H9 (cell line): Measurements from ENCODE around the gene CPNE5. TPM values are rescaled to one million over a fixed set of nuclear protein-coding genes. Genes with fewer than 3 reads are reported as not detected.
A peak's percentile ranks its signal among the peaks of the same experiment; 100 is the strongest.

Experiments
- DNase-seq: peaks from one replicate; pipeline ENCODE4 v3.0.0-alpha.2; 2017
- H2AFZ ChIP-seq: one replicate; pipeline ENCODE4 v1.6.1; 2013; ENCODE audit warnings: mild to moderate bottlenecking, low read length, control low read depth, moderate library complexity
- H2AK5ac ChIP-seq: 2 replicates; pipeline ENCODE4 v1.6.1; 2013; ENCODE audit warnings: low read length, control low read depth, mixed read lengths; ENCODE audit not compliant: insufficient read length
- H2BK120ac ChIP-seq: one replicate; pipeline ENCODE4 v1.6.1; 2013; ENCODE audit warnings: low read depth, mild to moderate bottlenecking, low read length, control low read depth, inconsistent platforms; ENCODE audit not compliant: poor library complexity, severe bottlenecking
- H2BK12ac ChIP-seq: 2 replicates; pipeline ENCODE4 v1.6.1; 2013; ENCODE audit warnings: low read length, control low read depth, mixed read lengths, low read depth; ENCODE audit not compliant: insufficient read length
- H2BK15ac ChIP-seq: 2 replicates; pipeline ENCODE4 v1.6.1; 2013; ENCODE audit warnings: low read depth, low read length, control low read depth
- H2BK20ac ChIP-seq: one replicate; pipeline ENCODE4 v1.6.1; 2013; ENCODE audit warnings: low read depth, mild to moderate bottlenecking, low read length, control low read depth, inconsistent platforms; ENCODE audit not compliant: poor library complexity, severe bottlenecking
- H2BK5ac ChIP-seq: 2 replicates; pipeline ENCODE4 v1.6.1; 2013; ENCODE audit warnings: low read length, control low read depth, mixed read lengths; ENCODE audit not compliant: insufficient read length
- H3K14ac ChIP-seq: 2 replicates; pipeline ENCODE4 v1.6.1; 2013; ENCODE audit warnings: low read length, control low read depth; ENCODE audit not compliant: insufficient read depth
- H3K18ac ChIP-seq: 2 replicates; pipeline ENCODE4 v1.6.1; 2013; ENCODE audit warnings: low read depth, mild to moderate bottlenecking, mixed read lengths, low read length, control low read depth; ENCODE audit not compliant: insufficient read length
- H3K23ac ChIP-seq: 2 replicates; pipeline ENCODE4 v1.6.1; 2013; ENCODE audit warnings: low read length, control low read depth, mixed read lengths, low read depth; ENCODE audit not compliant: insufficient read length
- H3K23me2 ChIP-seq: 2 replicates; pipeline ENCODE4 v1.6.1; 2013; ENCODE audit warnings: low read depth, mild to moderate bottlenecking, mixed read lengths, low read length, control low read depth; ENCODE audit not compliant: insufficient read length, poor library complexity, severe bottlenecking
- H3K27ac ChIP-seq: 2 replicates; pipeline ENCODE4 v1.5.1; 2013; ENCODE audit warnings: low read length, control low read depth, mixed read lengths, low read depth; ENCODE audit not compliant: insufficient read length
- H3K27me3 ChIP-seq: 2 replicates; pipeline ENCODE4 v1.6.1; 2013; ENCODE audit warnings: low read length, control low read depth, inconsistent platforms; ENCODE audit not compliant: insufficient read depth
- H3K4ac ChIP-seq: 2 replicates; pipeline ENCODE4 v1.6.1; 2013; ENCODE audit warnings: low read depth, mild to moderate bottlenecking, control low read depth, inconsistent platforms, low read length, moderate library complexity
- H3K4me1 ChIP-seq: 2 replicates; pipeline ENCODE4 v1.6.1; 2013; ENCODE audit warnings: low read length, control low read depth, inconsistent platforms; ENCODE audit not compliant: insufficient read depth
- H3K4me2 ChIP-seq: 2 replicates; pipeline ENCODE4 v1.6.1; 2013; ENCODE audit warnings: low read length, control low read depth, mixed read lengths; ENCODE audit not compliant: insufficient read length, insufficient read depth
- H3K56ac ChIP-seq: 2 replicates; pipeline ENCODE4 v1.6.1; 2013; ENCODE audit warnings: low read depth, mild to moderate bottlenecking, mixed read lengths, low read length, control low read depth; ENCODE audit not compliant: insufficient read length
- H3K79me1 ChIP-seq: 2 replicates; pipeline ENCODE4 v1.6.1; 2013; ENCODE audit warnings: low read depth, mild to moderate bottlenecking, moderate library complexity, low read length, control low read depth, inconsistent platforms; ENCODE audit not compliant: insufficient read depth, poor library complexity, severe bottlenecking
- H3K79me2 ChIP-seq: 2 replicates; pipeline ENCODE4 v1.6.1; 2013; ENCODE audit warnings: low read length, control low read depth, inconsistent platforms; ENCODE audit not compliant: insufficient read depth
- H3K9ac ChIP-seq: 2 replicates; pipeline ENCODE4 v1.6.1; 2013; ENCODE audit warnings: low read length, control low read depth, mixed read lengths; ENCODE audit not compliant: insufficient read length; ENCODE audit errors: extremely low read depth
- H3K9me3 ChIP-seq: one replicate; pipeline ENCODE4 v1.6.1; 2013; ENCODE audit warnings: low read depth, low read length, inconsistent platforms; ENCODE audit not compliant: control insufficient read depth
- H3T11ph ChIP-seq: one replicate; pipeline ENCODE4 v1.6.1; 2013; ENCODE audit warnings: mild to moderate bottlenecking, low read length, control low read depth, inconsistent platforms
- H4K20me1 ChIP-seq: one replicate; pipeline ENCODE4 v1.6.1; 2013; ENCODE audit not compliant: control insufficient read depth, insufficient read length, insufficient read depth
- H4K5ac ChIP-seq: 2 replicates; pipeline ENCODE4 v1.6.1; 2013; ENCODE audit warnings: low read depth, mild to moderate bottlenecking, mixed read lengths, low read length, control low read depth; ENCODE audit not compliant: insufficient read length
- H4K8ac ChIP-seq: replicated peaks from 2 replicates; pipeline ENCODE4 v1.6.1; 2013; ENCODE audit warnings: low read length, control low read depth, mixed read lengths, low read depth; ENCODE audit not compliant: insufficient read length
- H4K91ac ChIP-seq: 2 replicates; pipeline ENCODE4 v1.6.1; 2013; ENCODE audit warnings: low read depth, mild to moderate bottlenecking, moderate library complexity, mixed read lengths, low read length, control low read depth; ENCODE audit not compliant: insufficient read length
- H3K27ac Mint-ChIP-seq, 3 experiments: 2 replicates in 2 of 3; 3 replicates in 1 of 3; pipeline ENCODE4 v1.8.0; 2020 to 2021; ENCODE audit warnings: mixed read lengths in 3 of 3, mild to moderate bottlenecking in 1 of 3, moderate library complexity in 1 of 3
- H3K27me3 Mint-ChIP-seq: 2 replicates; pipeline ENCODE4 v1.8.0; 2021; ENCODE audit warnings: low read depth, mild to moderate bottlenecking, moderate library complexity, mixed read lengths
- H3K36me3 Mint-ChIP-seq, 3 experiments: 2 replicates in 2 of 3; 3 replicates in 1 of 3; pipeline ENCODE4 v1.8.0; 2020 to 2021; ENCODE audit warnings: low read depth in 3 of 3, mixed read lengths in 3 of 3; ENCODE audit not compliant: insufficient read depth in 1 of 3
- H3K4me1 Mint-ChIP-seq, 2 experiments: 2 replicates each; pipeline ENCODE4 v1.8.0; 2020; ENCODE audit warnings: mixed read lengths in 2 of 2
- H3K4me3 Mint-ChIP-seq, 2 experiments: 2 replicates in 1 of 2; 3 replicates in 1 of 2; pipeline ENCODE4 v1.8.0; 2020 to 2021; ENCODE audit warnings: mild to moderate bottlenecking in 2 of 2, mixed read lengths in 2 of 2, moderate library complexity in 1 of 2
- H3K9me3 Mint-ChIP-seq, 2 experiments: 2 replicates in 1 of 2; 3 replicates in 1 of 2; pipeline ENCODE4 v1.8.0; 2020; ENCODE audit warnings: mild to moderate bottlenecking in 2 of 2, mixed read lengths in 2 of 2, moderate library complexity in 1 of 2
- WGBS: extraction: QIAGEN DNeasy Blood & Tissue Kit; methylation state at CpG from one replicate; pipeline ENCODE4 v1.1.7; 2013; ENCODE audit warnings: missing lambda C conversion rate, low lambda C conversion rate, mixed read lengths; ENCODE audit not compliant: insufficient read length; ENCODE audit errors: extremely low coverage; 5-methylcytosine and 5-hydroxymethylcytosine counted together
- total RNA-seq: library from RNA; stranded (reverse); gene quantifications from 2 replicates; pipeline ENCODE4 v1.2.1, GENCODE V29; 2021
- TF ChIP-seq, protein P1 (sequence below): fragments of 200-600 bp; sonication (generic); conservative IDR thresholded peaks from 3 replicates; pipeline ENCODE4 v1.8.0; 2021; ENCODE audit warnings: antibody characterized with exemption, mild to moderate bottlenecking

Gene CPNE5
- total RNA-seq, 1 experiment from 2014 or later: 0.52 TPM

DNA sequence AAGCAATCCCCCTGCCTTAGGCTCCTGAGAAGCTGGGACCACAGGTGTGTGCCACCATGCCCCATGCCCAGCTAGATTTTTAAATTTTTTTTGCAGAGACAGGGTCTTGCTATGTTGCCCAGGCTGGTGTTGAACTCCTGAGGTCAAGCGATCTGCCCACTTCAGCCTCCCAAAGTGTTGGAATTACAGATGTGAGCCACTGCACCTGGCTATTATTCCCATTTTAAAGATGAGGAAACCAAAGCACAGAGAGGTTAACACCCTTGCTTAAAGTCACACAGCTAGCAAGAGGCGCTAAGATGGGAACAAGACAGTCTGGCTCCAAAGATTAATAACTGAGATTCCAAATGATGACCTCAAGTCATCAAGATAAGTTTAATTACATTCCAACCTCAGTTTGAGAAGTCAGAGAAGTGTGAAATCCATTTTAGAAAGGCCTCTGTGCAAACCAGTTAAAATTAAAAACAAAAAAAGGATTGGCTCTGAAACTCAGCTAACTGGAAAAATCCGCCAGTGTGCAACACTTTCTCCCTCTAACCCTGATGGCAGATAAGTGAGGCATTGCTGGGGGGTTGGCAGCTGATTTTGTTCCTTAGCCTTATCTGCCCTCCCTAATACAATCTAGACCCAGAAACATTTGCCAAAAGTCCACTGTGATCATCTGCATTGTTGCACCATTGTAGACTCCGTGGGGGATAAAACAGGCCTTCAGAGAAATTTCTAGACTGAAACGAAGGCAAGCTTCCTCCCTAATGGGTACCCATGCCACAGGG, 55.5 kb downstream of the CPNE5 start:
- H3K56ac ChIP-seq: no peak overlapping the region
- H3K4ac ChIP-seq: no peak overlapping the region
- H3K23me2 ChIP-seq: no peaks in the 10 kb centered on the region
- no peak overlapping the region for H3K18ac ChIP-seq
- H3K27me3 Mint-ChIP-seq: no peaks in the 10 kb centered on the region
- H4K20me1 ChIP-seq: no peaks in the 10 kb centered on the region
- H2BK5ac ChIP-seq: no peak overlapping the region
- H3K79me2 ChIP-seq: no peaks in the 10 kb centered on the region
- no CpG with 5 or more reads among the region's 5 CpGs for WGBS
- H3K27ac Mint-ChIP-seq: peak overlapping the region in 1 of 3 experiments; percentile 20; a peak in 1 of 7 replicates
- no peak overlapping the region for H2AFZ ChIP-seq
- TF ChIP-seq, protein P1, sequence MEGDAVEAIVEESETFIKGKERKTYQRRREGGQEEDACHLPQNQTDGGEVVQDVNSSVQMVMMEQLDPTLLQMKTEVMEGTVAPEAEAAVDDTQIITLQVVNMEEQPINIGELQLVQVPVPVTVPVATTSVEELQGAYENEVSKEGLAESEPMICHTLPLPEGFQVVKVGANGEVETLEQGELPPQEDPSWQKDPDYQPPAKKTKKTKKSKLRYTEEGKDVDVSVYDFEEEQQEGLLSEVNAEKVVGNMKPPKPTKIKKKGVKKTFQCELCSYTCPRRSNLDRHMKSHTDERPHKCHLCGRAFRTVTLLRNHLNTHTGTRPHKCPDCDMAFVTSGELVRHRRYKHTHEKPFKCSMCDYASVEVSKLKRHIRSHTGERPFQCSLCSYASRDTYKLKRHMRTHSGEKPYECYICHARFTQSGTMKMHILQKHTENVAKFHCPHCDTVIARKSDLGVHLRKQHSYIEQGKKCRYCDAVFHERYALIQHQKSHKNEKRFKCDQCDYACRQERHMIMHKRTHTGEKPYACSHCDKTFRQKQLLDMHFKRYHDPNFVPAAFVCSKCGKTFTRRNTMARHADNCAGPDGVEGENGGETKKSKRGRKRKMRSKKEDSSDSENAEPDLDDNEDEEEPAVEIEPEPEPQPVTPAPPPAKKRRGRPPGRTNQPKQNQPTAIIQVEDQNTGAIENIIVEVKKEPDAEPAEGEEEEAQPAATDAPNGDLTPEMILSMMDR: no peak
- H3K4me2 ChIP-seq: no peak overlapping the region
- no peak overlapping the region for H3K23ac ChIP-seq
- no peak overlapping the region for H3K14ac ChIP-seq
- H3K9ac ChIP-seq: no peak overlapping the region
- H4K91ac ChIP-seq: no peak overlapping the region
- no peak overlapping the region for H2AK5ac ChIP-seq
- no peaks in the 10 kb centered on the region; a peak in 1 of 7 replicates for H3K36me3 Mint-ChIP-seq
- H3K9me3 Mint-ChIP-seq: peaks cover 2 to 4% of the 10 kb centered on the region in 2 experiments; a peak in 3 of 5 replicates
- DNase-seq: no peak
- H3K4me1 Mint-ChIP-seq: peaks cover 27 to 44% of the 10 kb centered on the region in 2 experiments
- no peak overlapping the region for H2BK15ac ChIP-seq
- no peak overlapping the region for H2BK20ac ChIP-seq
- no peak overlapping the region for H3T11ph ChIP-seq
- no peak overlapping the region for H2BK12ac ChIP-seq
- peaks cover 3% of the 10 kb centered on the region; the same call in 1 of the 2 replicates for H3K4me1 ChIP-seq
- no peak overlapping the region for H4K8ac ChIP-seq
- no peaks in the 10 kb centered on the region for H3K27me3 ChIP-seq
- H2BK120ac ChIP-seq: no peak overlapping the region
- no peak overlapping the region for H3K4me3 Mint-ChIP-seq
- no peak overlapping the region for H4K5ac ChIP-seq
- no peak overlapping the region for H3K27ac ChIP-seq
- H3K79me1 ChIP-seq: no peaks in the 10 kb centered on the region
- H3K9me3 ChIP-seq: no peaks in the 10 kb centered on the region
